Right ventricle myocardium inferior (tissue), 1 donor: ENCODE results near the gene LDLRAD4. TPM values are rescaled to one million over a fixed set of nuclear protein-coding genes. Genes with fewer than 3 reads are reported as not detected.
"Not testable (repeated sequence)": the region's sequence is repeated elsewhere in the genome, so short reads cannot be mapped to it uniquely, and the experiment has no call there.

Experiments used
- ATAC-seq: fragments of 200-7000 bp; cut with Tn5 transposase; one replicate; pipeline ENCODE4 v1.9.1; 2020; ENCODE audit warnings: mild to moderate bottlenecking, moderate library complexity
- DNase-seq: peaks from one replicate; pipeline ENCODE4 v3.0.0; 2021; ENCODE audit errors: missing footprints
- intact Hi-C: fragments of 100-400 bp; cut with DNase I; formaldehyde crosslinking; loops from one replicate; pipeline ENCODE4 v1.11.0; 2022
- total RNA-seq: library from RNA; stranded (reverse); fragmentation: NEBNext Ultra II Directional; extraction: Animal tissue kit (Norgen Biotek cat#: 25700); gene quantifications from one replicate; pipeline ENCODE4 v1.2.1, GENCODE V29; 2021
- donor health status: DM: no; HTN: yes; CAD: no; lungs with severe emphysema.

Gene LDLRAD4
- total RNA-seq, 1 donor from 2014 or later = 29.6 TPM

DNA sequence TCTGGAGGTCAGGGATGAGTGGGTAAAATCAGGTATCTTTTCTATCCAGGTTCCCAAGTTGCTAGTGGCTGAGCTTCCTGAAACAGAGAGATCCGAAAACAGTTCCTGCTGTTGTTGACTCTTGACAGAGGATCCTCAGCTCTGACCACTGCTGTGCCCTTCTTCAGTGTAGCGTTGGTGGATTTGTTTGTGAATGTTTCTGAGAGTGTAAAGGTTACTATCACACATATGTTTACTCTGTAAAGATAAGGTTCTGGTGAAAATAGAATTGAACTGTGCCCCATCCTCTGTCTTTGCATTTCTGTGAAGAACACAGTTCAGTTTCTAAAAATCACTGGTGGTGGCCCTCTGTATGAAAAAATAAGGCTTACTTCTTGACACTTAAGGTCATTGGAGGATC is 119.8 kb downstream of the LDLRAD4 start:
- DNase-seq (no peak), ATAC-seq (no peak)
- intact Hi-C loops = no loop called here

DNA sequence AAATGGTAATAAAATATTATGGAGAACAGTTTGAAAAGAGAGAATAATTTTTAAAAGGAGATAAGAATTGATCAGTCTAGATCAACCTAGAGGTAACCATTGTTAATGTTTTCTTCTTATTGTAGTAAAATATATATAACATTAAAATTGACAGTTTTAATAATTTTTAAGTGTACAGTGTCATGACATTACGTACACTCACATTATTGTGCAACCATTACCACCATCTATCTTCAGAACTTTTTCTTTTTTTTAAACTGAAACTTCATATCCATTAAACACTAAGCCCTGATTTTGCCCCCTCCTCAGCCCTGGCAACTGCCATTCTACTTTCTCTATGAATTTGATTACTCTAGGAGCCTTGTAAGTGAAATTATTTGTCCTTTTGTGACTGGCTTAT is 121.1 kb downstream of the LDLRAD4 start:
- DNase-seq = no peak
- no peak for ATAC-seq
- intact Hi-C loops = no loop called here

GRCh38 chr18:13346449-13346848 is 127.9 kb downstream of the LDLRAD4 start:
- ATAC-seq, DNase-seq, intact Hi-C loops: not testable (repeated sequence)

DNA sequence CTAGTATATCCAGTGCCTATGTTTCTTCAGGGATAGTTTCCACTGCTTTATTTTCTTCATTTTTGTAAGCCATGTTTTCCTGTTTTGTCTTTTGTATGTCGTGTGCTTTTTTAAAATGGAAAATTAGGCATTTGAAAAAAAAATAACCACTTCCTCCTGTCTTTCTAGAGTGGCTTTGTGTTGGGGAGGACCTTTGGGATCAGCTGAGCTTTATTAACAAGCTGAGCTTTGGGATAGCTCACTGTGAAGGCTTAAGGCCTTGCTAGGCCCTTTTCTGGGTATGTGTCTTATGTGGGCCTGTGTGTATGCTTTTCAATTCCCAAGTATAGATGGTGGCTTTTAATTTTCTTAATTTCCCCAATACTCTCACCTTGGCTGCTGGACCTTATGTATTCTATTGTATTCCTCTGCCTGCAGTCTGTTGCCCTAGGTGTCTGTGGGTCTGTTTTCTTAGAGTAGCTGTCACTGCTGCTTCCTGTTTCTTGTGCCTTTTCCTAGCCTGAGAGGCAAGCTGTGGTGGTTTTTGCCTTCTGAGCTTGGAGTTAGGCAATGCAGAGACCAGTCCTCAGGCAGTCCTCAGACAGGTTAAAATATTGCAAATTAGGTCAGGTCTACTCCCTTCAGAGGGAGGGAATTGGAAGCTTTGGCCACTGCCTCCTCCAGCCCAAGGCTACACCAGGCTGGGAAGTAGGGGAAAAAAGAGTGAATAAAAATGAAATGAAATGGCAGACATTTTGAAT is 134.7 kb downstream of the LDLRAD4 start:
- no peak for ATAC-seq
- intact Hi-C loops = no loop called here
- DNase-seq = no peak

- no peak for DNase-seq
- ATAC-seq = no peak
- intact Hi-C loops = no loop called here
These were observed 135.8 kb downstream of the LDLRAD4 start for GRCh38 chr18:13354402-13354801.

- ATAC-seq (no peak), DNase-seq (no peak)
- intact Hi-C loops = no loop called here
These were observed 137.5 kb downstream of the LDLRAD4 start for GRCh38 chr18:13356032-13356431.

DNA sequence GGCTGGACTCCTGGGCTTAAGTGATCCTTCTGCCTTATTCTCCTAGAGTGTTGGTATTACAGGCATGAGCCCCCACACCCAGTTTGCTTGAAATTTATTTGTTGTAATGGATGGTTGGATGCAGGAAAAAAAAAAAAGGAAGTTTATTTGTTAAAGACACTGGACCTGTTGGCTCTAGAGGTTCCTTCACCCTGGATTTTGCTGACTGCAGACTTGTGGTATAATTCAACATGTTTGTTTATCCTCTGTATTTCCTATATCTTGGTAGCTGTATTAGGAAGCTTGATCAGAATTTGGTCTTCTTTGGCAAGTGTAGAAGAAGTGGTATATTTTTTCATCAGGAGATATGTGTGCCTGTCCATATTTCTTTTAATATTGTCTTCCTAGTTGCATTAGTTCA is 138.7 kb downstream of the LDLRAD4 start:
- DNase-seq (no peak), ATAC-seq (no peak)

DNA sequence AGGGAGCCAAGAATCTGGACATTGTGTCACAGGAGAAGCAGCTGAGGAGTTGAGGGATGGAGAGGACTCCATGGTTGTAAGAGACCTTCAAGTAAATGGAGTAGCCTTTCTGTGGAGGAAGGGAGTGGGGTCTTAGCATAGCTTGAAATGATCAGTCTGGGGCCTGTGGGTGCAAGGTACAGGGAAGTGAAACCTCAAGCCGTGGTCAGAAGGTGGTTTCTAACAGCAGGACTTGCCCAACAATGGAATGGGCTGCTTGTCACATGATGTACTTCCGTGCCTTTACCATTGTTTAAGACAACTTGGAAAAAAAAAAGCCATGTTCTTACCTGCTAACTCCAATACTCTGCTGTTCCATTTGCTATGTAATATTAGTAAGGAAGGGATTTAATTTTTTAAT is 140.7 kb downstream of the LDLRAD4 start:
- no peak for DNase-seq
- intact Hi-C loops = no loop called here
- peak; percentile 35 for ATAC-seq

More for the DNA sequence above, 138.7 kb downstream of the LDLRAD4 start:
- intact Hi-C loops = no loop called here

DNA sequence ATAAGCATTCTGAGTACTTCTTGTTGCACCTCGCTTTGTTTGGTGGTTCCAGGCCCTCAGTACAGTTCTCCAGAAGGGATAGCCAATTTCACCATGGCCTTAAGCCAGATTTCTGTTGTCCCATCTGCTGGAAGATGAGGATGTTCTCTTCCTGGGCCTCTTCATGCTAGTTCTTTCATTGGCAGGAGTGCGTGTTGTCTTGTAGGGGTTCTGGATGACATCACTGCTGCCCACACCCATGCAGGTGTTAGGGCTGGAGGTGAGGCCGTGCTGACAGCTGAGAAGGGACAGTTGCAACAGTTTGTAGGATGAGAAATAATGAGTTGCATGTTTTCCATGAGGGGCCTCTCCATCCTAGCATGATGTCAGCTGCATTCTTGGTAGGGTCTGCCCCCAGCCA is 142.9 kb downstream of the LDLRAD4 start:
- DNase-seq (no peak), ATAC-seq (peak; percentile 30)
- intact Hi-C loops = no loop called here

DNA sequence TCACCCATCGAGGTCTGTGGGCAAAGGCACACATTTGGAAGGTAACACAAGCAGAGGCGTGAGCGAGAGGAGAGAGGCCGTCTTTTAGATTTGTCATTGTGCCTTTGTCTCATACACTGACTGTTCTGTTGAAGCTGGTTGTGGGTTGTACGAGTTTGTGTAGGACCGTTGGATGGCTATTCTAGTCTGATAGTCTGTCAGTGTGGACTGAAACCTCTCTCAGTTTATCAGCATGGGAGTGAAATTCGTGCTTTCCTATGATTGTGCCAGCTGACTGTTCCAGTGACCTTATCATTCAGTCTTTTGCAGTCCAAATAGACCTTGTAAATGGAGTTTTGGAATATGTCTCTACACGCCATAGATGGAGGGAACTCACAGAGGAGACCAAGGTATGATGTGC is 143.5 kb downstream of the LDLRAD4 start:
- intact Hi-C loops = no loop called here
- DNase-seq = no peak
- peak; percentile 56 for ATAC-seq

DNA sequence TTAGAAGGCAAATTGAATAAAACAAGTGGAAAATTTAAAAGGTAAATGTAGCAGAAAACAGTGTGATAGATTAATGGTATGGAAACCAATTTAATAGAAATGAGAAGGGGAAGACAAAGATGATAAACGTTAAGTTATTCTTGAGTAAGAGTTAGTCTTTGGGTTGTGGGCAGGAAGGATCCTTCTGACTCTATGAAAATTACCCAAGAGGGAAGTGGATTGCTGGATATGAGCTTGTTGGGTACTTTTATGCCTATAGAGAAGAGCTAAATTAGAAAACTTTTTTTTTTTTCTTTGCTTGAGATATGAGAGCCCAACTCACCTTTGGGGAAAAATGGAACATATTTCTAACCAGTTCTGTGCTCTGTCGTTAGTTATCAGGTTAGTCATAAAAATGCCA is 144.0 kb downstream of the LDLRAD4 start:
- intact Hi-C loops = no loop called here
- no peak for DNase-seq
- ATAC-seq = no peak

DNA sequence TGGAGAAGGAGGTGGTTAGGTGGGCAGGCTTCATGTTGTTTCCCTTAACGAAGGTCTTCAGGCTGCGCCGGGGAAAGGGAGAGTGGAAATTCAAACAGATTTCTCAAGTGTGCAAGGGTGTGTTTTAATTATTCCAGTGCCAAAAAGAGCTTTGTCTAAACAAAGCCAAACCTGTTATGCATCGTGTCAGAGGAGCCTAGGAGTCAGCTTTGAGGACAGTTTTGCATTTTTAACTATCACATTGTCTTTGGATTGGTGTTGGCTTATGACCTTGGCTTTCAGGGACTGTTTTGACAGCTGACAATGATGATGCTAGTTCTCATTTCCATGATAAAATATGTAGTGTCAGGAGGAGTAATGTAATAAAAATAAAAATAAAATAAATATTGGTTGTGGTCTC is 144.8 kb downstream of the LDLRAD4 start:
- intact Hi-C loops = no loop called here
- ATAC-seq (no peak), DNase-seq (no peak)

DNA sequence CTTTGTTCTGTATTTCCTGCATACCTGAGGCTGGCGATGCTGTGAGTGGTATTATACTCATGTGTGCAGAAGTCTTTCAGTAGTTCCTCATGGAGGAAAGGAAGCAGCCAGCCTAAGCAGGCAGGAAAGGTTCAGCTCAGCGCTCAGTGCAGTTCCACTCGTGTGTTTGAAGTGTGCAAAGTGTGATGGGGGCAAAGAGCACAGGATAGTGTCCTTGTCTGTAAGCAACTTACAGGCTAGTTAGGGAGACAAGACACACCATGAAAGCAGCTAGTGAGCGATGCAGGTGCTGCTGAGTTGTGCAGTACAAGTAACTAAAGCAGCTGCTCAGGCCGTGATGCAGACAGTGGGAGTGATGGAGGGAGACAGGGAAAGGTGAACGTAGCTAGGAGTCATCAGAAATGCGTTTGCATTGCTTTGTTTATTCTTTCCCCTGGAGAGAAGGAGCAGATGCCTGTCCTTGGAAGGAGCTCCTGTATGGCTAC is 146.2 kb downstream of the LDLRAD4 start:
- no peak for ATAC-seq
- DNase-seq = no peak
- intact Hi-C loops = no loop called here

DNA sequence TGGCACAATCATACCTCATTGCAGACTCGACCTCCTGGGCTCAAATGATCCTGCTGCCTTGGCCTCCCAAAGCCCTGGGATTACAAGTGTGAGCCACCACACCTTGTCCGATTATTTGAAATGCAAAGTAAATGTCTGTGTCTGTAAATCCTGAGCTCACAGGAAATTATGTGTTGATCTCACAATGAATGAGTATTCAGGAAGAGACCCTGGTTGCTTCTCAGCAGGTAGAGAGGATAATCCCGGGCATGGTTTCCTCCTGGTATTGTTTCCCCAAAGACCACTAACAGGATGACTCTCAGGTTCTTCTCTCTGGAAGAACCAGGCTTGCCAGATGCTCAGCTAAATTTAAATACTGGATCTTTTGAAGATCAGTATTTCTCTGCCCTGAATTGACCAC is 147.6 kb downstream of the LDLRAD4 start:
- intact Hi-C loops = no loop called here
- ATAC-seq = no peak
- DNase-seq = no peak

DNA sequence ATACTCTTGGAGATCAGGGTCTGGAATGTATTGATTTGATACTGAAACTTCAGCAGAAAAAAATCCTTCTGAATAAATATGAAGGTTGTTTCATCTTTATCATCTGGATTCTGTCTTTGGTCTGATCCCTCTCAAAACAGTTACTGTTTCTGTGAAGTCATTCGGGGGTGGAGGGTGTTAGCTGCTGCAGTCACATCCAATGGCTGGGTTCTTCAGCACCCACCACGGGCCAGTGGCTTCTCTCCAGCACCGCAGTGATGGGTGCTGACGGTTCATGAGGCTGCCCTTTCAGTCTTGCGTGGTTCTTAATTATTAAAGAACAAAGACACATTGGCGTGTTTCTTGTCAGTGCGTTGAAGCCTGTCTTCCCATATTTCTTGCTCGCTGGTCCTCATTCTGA is 148.0 kb downstream of the LDLRAD4 start:
- intact Hi-C loops = no loop called here
- DNase-seq (no peak), ATAC-seq (no peak)

DNA sequence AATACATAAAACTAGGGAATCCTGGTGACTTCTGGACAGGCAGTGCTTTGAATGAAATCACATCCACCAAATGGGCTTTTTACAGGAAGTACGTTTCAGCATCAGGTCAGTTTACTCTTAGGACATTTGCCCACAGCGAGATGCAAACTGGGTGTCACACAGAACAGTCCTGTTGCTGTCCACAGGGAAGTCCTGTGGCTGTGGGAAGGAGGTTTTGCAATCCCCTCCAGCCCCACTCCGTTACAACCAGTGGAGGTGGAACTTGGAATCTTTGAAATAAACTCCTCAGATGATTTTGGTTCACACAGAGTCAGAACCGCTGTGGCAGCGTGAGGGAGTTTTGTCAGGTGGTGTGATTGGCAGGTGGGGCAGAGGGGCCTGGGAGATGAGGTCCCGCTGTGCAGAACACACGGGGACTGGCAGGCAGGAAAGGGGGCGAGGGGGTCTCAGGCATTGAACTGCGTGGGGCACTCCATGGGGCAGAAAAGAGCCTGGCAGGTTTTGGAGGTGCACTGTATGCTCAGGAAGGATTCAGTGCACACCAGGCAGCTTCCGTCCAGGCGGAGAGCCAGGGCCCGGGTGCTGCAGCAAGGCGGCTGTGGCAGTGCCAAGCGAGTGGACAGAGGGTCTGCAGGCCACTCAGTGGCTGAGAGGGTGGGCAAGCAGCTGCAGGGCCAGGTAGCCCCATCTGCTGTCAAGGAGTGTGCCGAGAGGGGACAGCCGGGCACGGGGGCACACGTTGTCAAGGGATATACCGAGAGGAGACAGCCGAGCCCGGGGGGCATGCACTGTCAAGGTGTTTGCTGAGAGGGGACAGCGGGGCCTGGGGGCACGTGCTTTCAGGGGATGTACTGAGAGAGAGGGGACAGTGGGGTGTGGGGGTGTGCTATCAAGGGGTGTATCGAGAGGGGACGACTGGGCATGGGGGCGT is 148.7 kb downstream of the LDLRAD4 start:
- DNase-seq (no peak), ATAC-seq (peak; percentile 9)
- intact Hi-C loops = no loop called here

DNA sequence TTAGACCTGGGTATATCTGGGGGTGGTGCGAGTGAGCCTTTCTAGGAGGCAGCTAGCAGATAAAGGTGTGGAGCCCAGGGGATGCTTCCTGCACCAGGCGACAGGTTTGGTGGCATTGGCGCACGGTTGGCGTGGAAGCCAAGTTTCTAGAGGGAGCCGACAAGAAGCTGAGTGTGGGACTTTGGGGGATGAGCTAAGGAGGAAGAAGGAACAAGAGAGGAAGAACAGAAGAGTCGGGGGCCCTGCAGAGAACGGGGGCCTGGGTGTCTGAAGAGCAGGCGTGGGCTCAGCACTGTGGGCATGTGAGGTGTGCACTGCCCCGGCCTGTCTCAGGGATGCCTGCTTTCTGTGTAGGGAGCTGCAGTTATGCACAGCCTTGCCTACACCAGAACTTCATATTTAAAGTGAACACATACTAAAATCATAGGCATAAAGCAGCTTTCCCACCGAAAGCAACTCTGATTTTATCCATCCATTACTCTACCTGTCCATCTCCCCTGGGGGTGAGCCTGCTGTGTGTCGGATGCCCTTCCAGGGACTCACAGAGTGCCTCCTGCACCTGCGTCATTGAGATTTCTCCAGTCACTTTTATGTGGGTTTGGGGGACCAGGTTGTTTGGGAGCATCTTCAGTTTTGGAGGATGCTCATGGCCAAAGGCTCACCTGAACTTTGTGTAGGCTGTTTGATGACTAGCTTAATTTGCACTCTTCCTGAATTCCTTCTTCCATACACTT is 149.7 kb downstream of the LDLRAD4 start:
- ATAC-seq (no peak), DNase-seq (no peak)
- intact Hi-C loops = no loop called here

DNA sequence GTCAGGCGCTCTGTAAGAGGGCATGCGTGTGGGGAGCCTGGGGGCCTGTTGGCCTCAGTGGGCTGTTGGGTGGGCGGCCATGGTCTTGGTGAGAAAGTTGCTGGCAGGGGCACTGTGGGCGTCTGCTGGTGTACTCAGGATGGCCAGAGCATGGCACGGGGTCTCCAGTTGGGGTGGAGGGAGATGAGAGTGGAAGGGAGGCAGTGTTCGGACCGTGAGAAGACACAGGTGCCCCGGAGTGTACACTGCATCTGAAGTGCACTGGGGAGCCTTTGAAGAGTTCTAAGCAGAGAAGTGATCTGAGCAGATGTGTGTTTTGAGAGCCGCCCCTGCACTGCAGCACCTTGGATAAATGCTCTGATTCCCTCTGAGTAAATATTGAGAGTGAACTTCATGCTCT is 150.8 kb downstream of the LDLRAD4 start:
- no peak for ATAC-seq
- no peak for DNase-seq
- intact Hi-C loops = no loop called here

DNA sequence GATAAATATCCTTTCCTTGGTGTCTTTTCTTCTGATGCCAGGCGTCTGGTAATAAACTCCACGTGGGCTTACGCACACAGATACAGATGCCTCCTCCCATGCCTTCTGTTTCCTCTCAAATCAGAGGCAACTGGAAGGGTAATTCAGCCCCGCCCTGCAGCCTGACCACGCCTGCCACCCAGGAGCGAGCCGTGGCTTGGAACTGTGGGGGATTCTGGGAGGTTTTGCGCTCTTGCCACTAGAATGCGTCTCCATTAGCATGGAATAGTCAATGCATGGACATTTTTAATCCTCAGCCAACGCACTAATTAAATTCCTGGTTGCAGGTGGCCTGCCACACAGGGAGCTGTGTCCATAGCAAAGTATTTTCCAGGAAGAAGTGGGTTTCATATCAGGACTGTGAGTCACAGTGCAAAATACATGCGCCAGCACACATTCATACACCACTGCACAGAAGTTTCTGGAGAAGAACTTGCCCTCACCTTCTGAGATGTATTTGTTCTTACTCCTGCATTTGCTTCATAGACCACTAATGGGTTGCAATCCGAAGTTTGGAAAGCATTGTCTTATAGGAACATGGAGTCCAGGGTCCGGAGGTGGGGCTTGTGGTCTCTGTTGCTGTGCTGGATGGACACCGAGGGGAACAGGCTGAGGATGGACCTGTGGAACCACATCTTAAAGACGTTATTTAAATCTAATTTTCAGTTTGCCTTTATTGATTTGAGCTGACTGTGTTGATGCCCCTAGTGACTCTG is 151.4 kb downstream of the LDLRAD4 start:
- intact Hi-C loops = no loop called here
- ATAC-seq (no peak), DNase-seq (no peak)
